Sigmoid colon (tissue), 7 donors: Measurements from ENCODE around the gene CAMSAP3. TPM values are rescaled to one million over a fixed set of nuclear protein-coding genes. Genes with fewer than 3 reads are reported as not detected.

ENCODE experiments used
- DNase-seq: peaks from one replicate; pipeline ENCODE4 v3.0.0-alpha.2; 2019
- H3K27ac ChIP-seq, 4 donors: fragments of 200-600 bp; sonication (generic); one replicate each; pipeline ENCODE4 v1.5.1; 2016 to 2019; ENCODE audit warnings: mild to moderate bottlenecking in 1 of 4
- H3K27me3 ChIP-seq, 3 donors: fragments of 200-600 bp; sonication (generic); one replicate each; pipeline ENCODE4 v1.5.1; 2019; ENCODE audit warnings: mild to moderate bottlenecking in 1 of 3
- H3K36me3 ChIP-seq, 4 donors: fragments of 200-600 bp; sonication (generic); one replicate each; pipeline ENCODE4 v1.5.1; 2016 to 2019
- H3K4me1 ChIP-seq, 4 donors: fragments of 200-600 bp; sonication (generic); one replicate each; pipeline ENCODE4 v1.5.1; 2017 to 2019
- H3K4me3 ChIP-seq, 4 donors: fragments of 200-600 bp; sonication (generic); one replicate each; pipeline ENCODE4 v1.5.1; 2017 to 2019; ENCODE audit warnings: mild to moderate bottlenecking in 2 of 4, moderate library complexity in 1 of 4
- H3K9me3 ChIP-seq, 4 donors: fragments of 200-600 bp in 3 of 4; sonication (generic) in 3 of 4; one replicate each; pipeline versions ENCODE4 v1.5.1 to v1.6.1; 2013 to 2019
- CTCF ChIP-seq, 4 experiments: fragments of 450-650 bp in 3 of 4; fragments of 200-600 bp in 1 of 4; IDR thresholded peaks; one replicate each; pipeline ENCODE4 v1.5.1; 2016 to 2019; ENCODE audit warnings: antibody characterized with exemption in 4 of 4, mild to moderate bottlenecking in 3 of 4, moderate library complexity in 2 of 4
- EP300 ChIP-seq, 4 donors: sonication (generic); formaldehyde crosslinking; IDR thresholded peaks; one replicate each; pipeline ENCODE4 v1.6.1; 2017; ENCODE audit warnings: antibody characterized with exemption in 4 of 4
- POLR2A ChIP-seq, 2 donors: fragments of 450-650 bp; IDR thresholded peaks; one replicate each; pipeline ENCODE4 v1.6.1; 2016; ENCODE audit warnings: antibody characterized with exemption in 2 of 2, mild to moderate bottlenecking in 2 of 2, moderate library complexity in 2 of 2
- POLR2AphosphoS5 ChIP-seq, 4 donors: sonication (generic); formaldehyde crosslinking; IDR thresholded peaks; one replicate each; pipeline ENCODE4 v1.6.1; 2017; ENCODE audit warnings: antibody characterized with exemption in 4 of 4
- WGBS, 2 donors: extraction: QIAGEN DNeasy Blood & Tissue Kit; methylation state at CpG; one replicate each; pipeline ENCODE4 v1.1.7; 2013; 5-methylcytosine and 5-hydroxymethylcytosine counted together
- intact Hi-C: fragments of 100-400 bp; cut with DNase I; formaldehyde crosslinking; loops from one replicate; pipeline ENCODE4 v1.15.1; 2023
- polyA plus RNA-seq, 3 donors: library from polyadenylated mRNA; stranded (reverse); fragments of 200-250 nt; gene quantifications; one replicate each; pipeline ENCODE4 v1.2.3, GENCODE V29; 2013
- small RNA-seq, 3 donors: library from RNA; depleted of rRNA; stranded (forward); fragments of <200 nt; gene quantifications; one replicate each; pipeline ENCODE3, GENCODE V24; 2016
- total RNA-seq, 4 donors: library from RNA; depleted of rRNA; stranded (reverse); fragments of >200 nt; gene quantifications; one replicate each; pipeline ENCODE4 v1.1.0, GENCODE V29; 2016
- donor health status: healthy with polysubstance abuse.
- donor health status: Bipolar disorder and iron deficiency.
- donor health status: healthy.

The CAMSAP3 gene
- total and polyA plus RNA-seq, 7 donors, result under 0.01 to 37.2 (median 7.9) TPM; not detected in 1

- Histone ChIP-seq H3K36me3 (no peaks in the 10 kb centered on the region), H3K27ac (no peak overlapping the region), H3K4me1 (no peaks in the 10 kb centered on the region), H3K4me3 (no peak overlapping the region), H3K9me3 (no peaks in the 10 kb centered on the region), H3K27me3 (peaks cover 0 to 11% (median 9%) of the 10 kb centered on the region in 3 donors)
- no peak for TF ChIP-seq POLR2A (IDR thresholded peaks at IDR 0.05)
- no peak for TF ChIP-seq POLR2AphosphoS5 (IDR thresholded peaks at IDR 0.05)
- TF ChIP-seq EP300 (IDR thresholded peaks at IDR 0.05), result no peak
- TF ChIP-seq CTCF (IDR thresholded peaks at IDR 0.05), result no peak
- intact Hi-C loops, result no loop called here
- 78 to 80% methylated on average over 8 of the region's 8 CpGs for WGBS, 2 donors
- no peak for DNase-seq
These were observed 66.3 kb downstream of the CAMSAP3 start for GRCh38 chr19:7661744-7662538.

- TF ChIP-seq CTCF (IDR thresholded peaks at IDR 0.05), result no peak
- no peak for TF ChIP-seq EP300 (IDR thresholded peaks at IDR 0.05)
- no peak for TF ChIP-seq POLR2A (IDR thresholded peaks at IDR 0.05)
- TF ChIP-seq POLR2AphosphoS5 (IDR thresholded peaks at IDR 0.05), result no peak
- DNase-seq, result no peak
- H3K4me3 ChIP-seq, result no peak overlapping the region
- peaks cover 0 to 11% (median 9%) of the 10 kb centered on the region in 3 donors for H3K27me3 ChIP-seq
- H3K27ac ChIP-seq, result no peak overlapping the region
- H3K36me3 ChIP-seq, result no peaks in the 10 kb centered on the region
- H3K4me1 ChIP-seq, result no peaks in the 10 kb centered on the region
- WGBS, 2 donors, result 36 to 80% methylated on average over 14 of the region's 14 CpGs
- no peaks in the 10 kb centered on the region for H3K9me3 ChIP-seq
- intact Hi-C loops, result no loop called here
These were observed 67.0 kb downstream of the CAMSAP3 start for GRCh38 chr19:7662657-7663056.

GRCh38 chr19:7663706-7664105 lies 68.0 kb downstream of the CAMSAP3 start:
- DNase-seq, result no peak
- intact Hi-C loops, result no loop called here
- WGBS, 2 donors, result 77 to 87% methylated on average over 7 of the region's 7 CpGs
- Histone ChIP-seq H3K27ac (no peak overlapping the region), H3K9me3 (no peaks in the 10 kb centered on the region), H3K4me3 (no peak overlapping the region), H3K27me3 (peaks cover 0 to 15% (median 9%) of the 10 kb centered on the region in 3 donors), H3K4me1 (no peaks in the 10 kb centered on the region), H3K36me3 (no peaks in the 10 kb centered on the region)
- TF ChIP-seq CTCF (IDR thresholded peaks at IDR 0.05) (no peak), POLR2AphosphoS5 (IDR thresholded peaks at IDR 0.05) (no peak), POLR2A (IDR thresholded peaks at IDR 0.05) (no peak), EP300 (IDR thresholded peaks at IDR 0.05) (no peak)

GRCh38 chr19:7665076-7665475 lies 69.4 kb downstream of the CAMSAP3 start:
- intact Hi-C loops, result no loop called here
- peaks cover 0 to 27% (median 18%) of the 10 kb centered on the region in 3 donors for H3K27me3 ChIP-seq

More at GRCh38 chr19:7665076-7665475, 69.4 kb downstream of the CAMSAP3 start:
- H3K4me3 ChIP-seq, result no peak overlapping the region
- WGBS, 2 donors, result 34 to 69% methylated on average over 4 of the region's 4 CpGs
- H3K4me1 ChIP-seq, result no peaks in the 10 kb centered on the region
- H3K36me3 ChIP-seq, result no peaks in the 10 kb centered on the region
- H3K27ac ChIP-seq, result no peak overlapping the region
- no peak for TF ChIP-seq POLR2A (IDR thresholded peaks at IDR 0.05)
- TF ChIP-seq CTCF (IDR thresholded peaks at IDR 0.05), result no peak
- no peak for TF ChIP-seq POLR2AphosphoS5 (IDR thresholded peaks at IDR 0.05)
- no peak for TF ChIP-seq EP300 (IDR thresholded peaks at IDR 0.05)
- no peak for DNase-seq
- no peaks in the 10 kb centered on the region for H3K9me3 ChIP-seq

Small RNAs within 50 kb of the gene (small RNA-seq; reads per million reads assigned to genes)
- 0 reads per million in 3 donors for gene MIR6792

Other genes with a start within 250 kb of the CAMSAP3 start
- 10 to 100 TPM; 20.4 to 51.2 (median 36.9) TPM for gene ARHGEF18, start 246.9 kb upstream of the CAMSAP3 start, total RNA-seq
- gene ARHGEF18, start 246.9 kb upstream of the CAMSAP3 start, polyA plus RNA-seq, result 10 to 100 TPM; 21.6 to 76.6 (median 55.9) TPM
- 1 to 10 TPM in 3 of 4 donors, not detected in 1; 2.3 to 4.8 (median 3.6) TPM for gene PEX11G, start 106.8 kb upstream of the CAMSAP3 start, total RNA-seq
- 10 to 100 TPM in 1 of 3 donors, 1 to 10 TPM in 2; 5.4 to 12.3 (median 6.6) TPM for gene PEX11G, start 106.8 kb upstream of the CAMSAP3 start, polyA plus RNA-seq
- gene ZNF358, start 79.8 kb upstream of the CAMSAP3 start, total RNA-seq, result 100 to 1,000 TPM in 1 of 4 donors, 10 to 100 TPM in 3; 64.5 to 120 (median 69.6) TPM
- 10 to 100 TPM; 29.3 to 52.9 (median 31.9) TPM for gene ZNF358, start 79.8 kb upstream of the CAMSAP3 start, polyA plus RNA-seq
- gene MCOLN1, start 73.2 kb upstream of the CAMSAP3 start, total RNA-seq, result 10 to 100 TPM; 15.5 to 21.3 (median 17.1) TPM
- 10 to 100 TPM; 16.0 to 23.7 (median 16.8) TPM for gene MCOLN1, start 73.2 kb upstream of the CAMSAP3 start, polyA plus RNA-seq
- 10 to 100 TPM; 35.2 to 77.0 (median 44.1) TPM for gene PNPLA6, start 60.1 kb upstream of the CAMSAP3 start, total RNA-seq
- 10 to 100 TPM; 13.6 to 76.3 (median 15.0) TPM for gene PNPLA6, start 60.1 kb upstream of the CAMSAP3 start, polyA plus RNA-seq
- gene XAB2, start 33.7 kb downstream of the CAMSAP3 start, total RNA-seq, result 10 to 100 TPM; 29.5 to 38.3 (median 33.8) TPM
- 10 to 100 TPM in 2 of 3 donors, 1 to 10 TPM in 1; 9.7 to 29.9 (median 13.8) TPM for gene XAB2, start 33.7 kb downstream of the CAMSAP3 start, polyA plus RNA-seq
- gene PET100, start 33.9 kb downstream of the CAMSAP3 start, total RNA-seq, result 10 to 100 TPM; 10.8 to 37.1 (median 30.1) TPM
- gene PET100, start 33.9 kb downstream of the CAMSAP3 start, polyA plus RNA-seq, result 10 to 100 TPM; 63.3 to 70.9 (median 68.7) TPM
- not detected for gene PCP2, start 37.9 kb downstream of the CAMSAP3 start, total RNA-seq
- gene PCP2, start 37.9 kb downstream of the CAMSAP3 start, polyA plus RNA-seq, result 1 to 10 TPM in 1 of 3 donors, not detected in 2; 1.0 TPM
- gene STXBP2, start 41.2 kb downstream of the CAMSAP3 start, total RNA-seq, result 1 to 10 TPM; 5.9 to 9.3 (median 7.6) TPM
- 100 to 1,000 TPM; 117 to 163 (median 132) TPM for gene STXBP2, start 41.2 kb downstream of the CAMSAP3 start, polyA plus RNA-seq
- gene RETN, start 73.2 kb downstream of the CAMSAP3 start, total RNA-seq, result not detected
- 10 to 100 TPM in 1 of 3 donors, 1 to 10 TPM in 2; 3.6 to 38.1 (median 8.6) TPM for gene RETN, start 73.2 kb downstream of the CAMSAP3 start, polyA plus RNA-seq
- under 1 TPM in 3 of 4 donors, not detected in 1; 0.36 to 0.49 (median 0.41) TPM for gene MCEMP1, start 81.2 kb downstream of the CAMSAP3 start, total RNA-seq
- gene MCEMP1, start 81.2 kb downstream of the CAMSAP3 start, polyA plus RNA-seq, result 1 to 10 TPM in 2 of 3 donors, under 1 TPM in 1; 0.51 to 2.8 (median 1.8) TPM
- 10 to 100 TPM; 32.8 to 89.6 (median 50.5) TPM for gene TRAPPC5, start 85.0 kb downstream of the CAMSAP3 start, total RNA-seq
- 10 to 100 TPM; 55.3 to 75.5 (median 55.9) TPM for gene TRAPPC5, start 85.0 kb downstream of the CAMSAP3 start, polyA plus RNA-seq
- gene FCER2, start 106.3 kb downstream of the CAMSAP3 start, total RNA-seq, result 1 to 10 TPM in 1 of 4 donors, under 1 TPM in 3; 0.27 to 2.5 (median 0.61) TPM
- 10 to 100 TPM in 1 of 3 donors, under 1 TPM in 1, not detected in 1; 0.46 to 14.7 TPM for gene FCER2, start 106.3 kb downstream of the CAMSAP3 start, polyA plus RNA-seq
- 1 to 10 TPM; 1.4 to 3.6 (median 3.1) TPM for gene CLEC4G, start 136.2 kb downstream of the CAMSAP3 start, total RNA-seq
- gene CLEC4G, start 136.2 kb downstream of the CAMSAP3 start, polyA plus RNA-seq, result under 1 TPM in 2 of 3 donors, not detected in 1; 0.45 to 0.46 TPM
- gene CD209, start 151.7 kb downstream of the CAMSAP3 start, total RNA-seq, result 1 to 10 TPM; 1.4 to 6.4 (median 5.6) TPM
- gene CD209, start 151.7 kb downstream of the CAMSAP3 start, polyA plus RNA-seq, result 10 to 100 TPM in 1 of 3 donors, 1 to 10 TPM in 2; 2.9 to 12.3 (median 3.6) TPM
- 1 to 10 TPM in 1 of 4 donors, not detected in 3; 1.4 TPM for gene CLEC4M, start 167.4 kb downstream of the CAMSAP3 start, total RNA-seq
- gene CLEC4M, start 167.4 kb downstream of the CAMSAP3 start, polyA plus RNA-seq, result under 1 TPM in 2 of 3 donors, not detected in 1; under 0.01 to 0.82 TPM
- 10 to 100 TPM in 3 of 4 donors, 1 to 10 TPM in 1; 8.4 to 18.6 (median 12.5) TPM for gene EVI5L, start 234.4 kb downstream of the CAMSAP3 start, total RNA-seq
- gene EVI5L, start 234.4 kb downstream of the CAMSAP3 start, polyA plus RNA-seq, result 10 to 100 TPM in 1 of 3 donors, 1 to 10 TPM in 2; 5.3 to 11.4 (median 6.0) TPM